GM18858 (cell line): ENCODE measurements around the gene BACH2.
"Not testable (repeated sequence)": the region's sequence is repeated elsewhere in the genome, so short reads cannot be mapped to it uniquely, and the experiment has no call there.

Experiments
- ATAC-seq: cut with Tn5 transposase; IDR thresholded peaks from one replicate; pipeline ENCODE4 v1.9.1; 2021; ENCODE audit not compliant: unreplicated experiment

BACH2 gene

DNA sequence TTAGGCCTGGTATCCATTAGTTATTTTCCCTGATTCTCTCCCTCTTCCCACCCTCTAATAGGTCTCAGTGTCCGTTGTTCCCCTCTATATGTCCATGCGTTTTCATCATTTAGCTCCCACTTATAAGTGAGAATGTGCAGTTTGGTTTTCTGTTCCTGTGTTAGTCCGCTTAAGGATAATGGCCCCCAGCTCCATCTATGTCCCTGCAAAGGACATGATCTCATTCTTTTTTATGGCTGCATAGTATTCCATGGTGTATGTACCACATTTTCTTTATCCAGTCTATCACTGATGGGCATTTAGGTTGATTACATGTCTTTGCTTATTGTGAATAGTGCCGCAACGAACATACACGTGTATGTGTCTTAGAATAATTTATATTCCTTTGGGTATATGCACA lies 14.4 kb downstream of the BACH2 start:
- not testable (repeated sequence) for ATAC-seq

GRCh38 chr6:90278129-90278528 lies 18.5 kb downstream of the BACH2 start:
- ATAC-seq = no peak

DNA sequence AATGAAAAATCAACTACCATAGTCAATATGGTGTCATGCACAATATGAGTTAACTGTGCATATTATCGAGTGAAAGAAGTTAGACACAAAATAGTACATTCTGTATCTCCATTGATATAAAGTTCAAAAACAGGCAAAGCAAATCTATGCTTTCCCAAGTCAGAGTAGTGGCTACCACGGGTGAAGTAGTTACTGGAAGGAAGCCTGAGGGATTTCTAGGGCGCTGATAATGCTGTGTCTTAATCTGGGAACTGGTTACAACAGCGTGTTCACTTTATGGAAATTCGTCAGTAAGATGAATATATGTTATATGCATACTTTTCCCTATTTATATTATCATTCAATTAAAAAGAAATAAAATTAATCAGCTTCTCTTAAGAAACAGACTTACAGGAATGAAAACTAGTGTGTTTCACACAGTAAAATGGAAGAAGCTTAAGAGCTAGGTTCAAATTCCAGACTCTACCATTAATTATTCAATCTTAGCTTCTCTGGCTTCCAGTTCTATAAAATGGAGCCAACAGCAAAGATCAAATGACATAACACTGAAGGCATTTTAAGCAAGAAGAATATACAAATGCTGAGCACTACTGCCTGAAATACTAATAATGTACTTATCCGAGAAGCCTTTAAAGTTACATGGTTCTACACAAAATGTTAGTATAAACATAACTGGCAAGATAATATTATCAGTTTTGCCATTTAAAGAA lies 19.2 kb downstream of the BACH2 start:
- ATAC-seq = no peak

- ATAC-seq = no peak
Measured at GRCh38 chr6:90274451-90275030, 22.1 kb downstream of the BACH2 start.

DNA sequence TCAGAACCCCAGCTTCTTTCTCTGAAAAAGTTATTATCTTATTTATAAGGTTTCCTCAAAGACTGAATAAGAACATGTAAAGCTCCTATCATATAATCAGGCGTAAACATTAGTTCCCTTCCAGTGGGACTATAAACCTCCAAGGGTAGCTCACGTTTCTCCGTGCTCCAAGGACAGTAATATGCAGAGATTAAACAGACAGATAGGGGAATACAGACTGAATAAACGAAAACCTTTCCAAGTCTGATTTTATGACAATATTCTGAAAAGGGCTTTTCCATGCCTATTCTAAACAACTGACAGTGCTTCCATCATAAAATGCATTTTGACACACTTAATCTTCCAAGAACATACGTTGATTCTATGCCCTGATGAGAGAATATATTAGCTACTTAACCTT lies 22.8 kb downstream of the BACH2 start:
- ATAC-seq = no peak

DNA sequence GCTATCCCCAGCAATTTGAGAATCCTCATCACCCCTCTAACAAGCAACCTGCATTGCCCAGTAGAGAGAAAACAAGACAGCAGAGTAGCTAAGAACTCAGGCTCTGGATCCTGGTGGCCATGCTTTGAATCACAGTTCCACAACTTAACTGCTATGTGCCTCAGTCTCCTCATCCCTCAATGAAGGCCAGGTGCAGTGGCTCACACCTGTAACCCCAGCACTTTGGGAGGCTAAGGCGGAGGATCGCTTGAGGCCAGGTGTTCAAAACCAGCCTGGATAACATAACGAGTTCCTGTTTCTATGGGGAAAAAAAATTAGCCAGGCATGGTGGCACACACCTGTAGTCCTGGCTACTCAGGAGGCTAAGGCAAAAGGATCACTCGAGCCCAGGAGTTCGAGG lies 23.7 kb downstream of the BACH2 start:
- ATAC-seq = no peak

DNA sequence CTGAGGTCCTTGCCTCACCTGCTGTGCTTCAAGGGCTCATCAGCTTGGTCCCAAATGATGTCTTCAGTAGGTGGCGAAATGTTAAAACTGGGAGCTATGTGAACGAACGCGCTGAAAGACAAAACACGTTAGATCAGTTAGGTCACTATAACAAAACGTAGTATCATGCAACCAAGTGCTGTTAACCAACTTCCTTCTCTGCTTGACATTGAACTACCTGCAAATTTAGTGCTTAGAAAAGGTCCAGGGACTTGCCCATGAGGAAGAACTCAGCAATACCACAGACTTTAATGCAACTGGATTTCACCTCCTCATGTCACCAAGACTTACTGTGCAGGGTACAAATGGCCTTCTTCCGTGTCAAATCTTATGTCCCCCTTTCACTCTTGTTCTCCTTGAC lies 24.8 kb downstream of the BACH2 start:
- ATAC-seq = no peak

- ATAC-seq = no peak
Measured at GRCh38 chr6:90269334-90269733, 27.3 kb downstream of the BACH2 start.

- ATAC-seq = no peak
Measured at GRCh38 chr6:90268178-90268577, 28.5 kb downstream of the BACH2 start.

DNA sequence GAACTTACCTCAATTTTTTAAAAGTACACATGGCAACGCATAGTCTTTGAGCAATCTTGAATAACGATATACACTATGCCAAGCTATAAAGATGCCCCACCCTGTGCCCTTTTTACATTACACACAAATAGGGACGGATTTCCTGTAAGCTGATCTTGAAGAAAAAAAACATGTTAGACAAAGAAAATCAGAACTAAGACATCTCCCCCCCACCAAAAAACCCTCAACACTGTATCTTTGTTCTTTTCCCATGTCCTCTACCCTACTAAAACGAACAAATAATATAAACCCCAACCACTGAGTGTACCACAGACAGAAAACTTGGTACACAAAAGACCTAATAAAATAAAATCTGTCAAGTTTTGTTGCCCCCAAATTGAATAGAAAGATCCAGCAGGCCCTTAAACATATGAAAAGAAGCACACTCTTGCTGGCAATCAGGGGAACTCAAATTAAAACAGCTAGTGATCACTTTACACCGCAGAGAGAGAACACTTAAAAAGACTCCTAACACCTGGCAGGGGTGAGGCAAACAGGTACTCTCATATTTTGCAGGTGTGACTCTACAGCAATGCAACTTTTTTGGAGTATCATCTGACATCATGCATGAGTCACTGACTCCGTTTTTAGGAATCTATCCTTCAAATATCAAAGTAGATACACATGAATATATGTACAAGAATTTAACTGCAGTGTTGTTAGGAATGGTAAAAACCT lies 29.6 kb downstream of the BACH2 start:
- no peak for ATAC-seq

DNA sequence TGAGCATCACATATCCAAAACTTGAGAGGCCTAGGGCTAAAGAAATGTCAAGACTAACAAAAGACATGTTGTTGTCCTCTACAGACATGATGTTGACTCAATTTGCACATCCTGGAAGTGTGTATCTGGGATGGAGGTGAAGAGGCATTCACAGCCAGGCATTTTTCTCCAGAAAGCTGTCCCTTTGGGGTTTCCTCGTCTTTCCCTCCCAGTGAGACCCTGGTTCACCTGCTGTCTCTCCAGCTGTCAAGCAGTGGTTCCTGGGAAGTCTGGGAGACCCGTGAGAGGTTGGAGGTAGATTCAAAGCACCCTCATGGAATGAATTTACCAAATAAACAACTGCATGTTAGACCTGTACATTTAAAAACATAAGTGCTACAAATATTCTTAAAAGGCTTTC lies 32.1 kb downstream of the BACH2 start:
- no peak for ATAC-seq

DNA sequence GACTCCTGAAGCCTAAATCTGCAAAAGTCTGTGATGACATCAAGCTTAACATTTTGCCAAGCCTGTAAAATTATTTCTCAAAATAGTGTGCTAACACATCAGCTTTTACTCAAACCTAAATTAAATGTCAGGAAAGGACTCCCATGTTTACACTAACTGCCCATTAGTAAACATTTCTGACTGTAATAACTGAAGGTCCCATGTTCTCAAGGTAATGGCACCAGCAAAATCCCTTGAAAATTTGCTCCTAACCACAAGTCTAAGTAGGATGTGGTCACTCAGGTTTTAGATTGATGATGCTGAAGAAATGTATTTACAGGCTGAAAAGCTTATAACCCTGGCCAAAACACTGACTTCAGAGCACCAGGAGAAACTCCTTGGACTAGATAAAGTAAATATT lies 33.0 kb downstream of the BACH2 start:
- no peak for ATAC-seq

- ATAC-seq = no peak
Measured at GRCh38 chr6:90261801-90262200, 34.8 kb downstream of the BACH2 start.

DNA sequence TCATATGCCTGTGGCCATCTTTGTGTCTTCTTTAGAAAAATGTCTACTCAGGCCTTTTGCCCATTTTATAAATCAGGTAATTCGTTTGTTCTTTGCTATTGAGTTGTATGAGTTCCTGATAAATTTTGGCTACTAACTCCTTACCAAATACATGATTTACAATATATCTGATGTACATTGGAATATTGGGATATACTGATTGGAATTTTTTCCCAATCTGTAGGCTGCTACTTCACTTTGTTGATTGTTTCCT lies 39.2 kb downstream of the BACH2 start:
- ATAC-seq = no peak

GRCh38 chr6:90256698-90257485 lies 39.8 kb downstream of the BACH2 start:
- no peak for ATAC-seq

GRCh38 chr6:90253631-90254030 lies 43.0 kb downstream of the BACH2 start:
- ATAC-seq = no peak

GRCh38 chr6:90251295-90251992 lies 45.2 kb downstream of the BACH2 start:
- peak; percentile 96 for ATAC-seq

DNA sequence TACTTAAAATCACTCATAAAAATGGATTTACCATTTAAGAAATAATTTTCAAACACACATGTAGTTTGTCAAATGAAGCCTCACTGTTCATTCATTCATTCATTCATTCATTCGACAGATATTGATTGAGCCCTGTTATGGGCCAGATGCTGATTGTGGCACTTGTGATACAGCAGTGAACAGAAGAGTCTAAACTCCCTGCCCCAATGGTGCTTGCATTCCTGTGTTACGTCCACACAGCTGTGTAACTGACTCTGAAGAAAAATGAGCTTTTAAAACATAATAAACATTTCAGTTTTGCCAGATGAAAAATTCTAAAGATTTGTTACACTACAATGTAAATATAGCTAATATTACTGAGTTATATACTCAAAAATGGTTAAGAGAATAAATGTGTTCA lies 46.2 kb downstream of the BACH2 start:
- ATAC-seq = no peak

- ATAC-seq = no peak
Measured at GRCh38 chr6:90249458-90249857, 47.2 kb downstream of the BACH2 start.

GRCh38 chr6:90249034-90249433 lies 47.6 kb downstream of the BACH2 start:
- ATAC-seq = no peak

- no peak for ATAC-seq
Measured at GRCh38 chr6:90247262-90247661, 49.4 kb downstream of the BACH2 start.
